ELR (cell line): ENCODE measurements around the gene KCNC2.
A peak's percentile ranks its signal among the peaks of the same experiment; 100 is the strongest.

ENCODE experiments used
- DNase-seq: peaks from one replicate; pipeline ENCODE4 v3.0.0-alpha.2; 2015; ENCODE audit warnings: low read depth

Gene KCNC2

DNA sequence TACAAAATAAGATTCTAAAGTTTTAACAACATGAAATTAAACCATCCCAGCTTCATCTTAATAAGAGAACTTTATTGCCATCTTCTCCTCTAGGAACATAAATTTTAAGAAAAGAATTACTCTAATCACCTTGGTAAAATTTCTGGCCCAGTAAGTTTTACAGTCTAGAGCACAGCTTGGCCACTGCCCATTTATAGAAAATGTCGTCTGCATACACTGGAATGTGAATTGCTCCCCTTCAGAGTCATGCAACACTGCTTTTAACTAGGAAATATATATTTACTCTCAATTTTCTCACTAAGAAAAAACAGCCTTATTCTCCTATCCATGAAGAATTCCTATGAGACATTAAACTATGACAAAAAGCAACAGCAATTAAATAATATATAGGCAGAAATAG lies 48.2 kb downstream of the KCNC2 start:
- DNase-seq: no peak

DNA sequence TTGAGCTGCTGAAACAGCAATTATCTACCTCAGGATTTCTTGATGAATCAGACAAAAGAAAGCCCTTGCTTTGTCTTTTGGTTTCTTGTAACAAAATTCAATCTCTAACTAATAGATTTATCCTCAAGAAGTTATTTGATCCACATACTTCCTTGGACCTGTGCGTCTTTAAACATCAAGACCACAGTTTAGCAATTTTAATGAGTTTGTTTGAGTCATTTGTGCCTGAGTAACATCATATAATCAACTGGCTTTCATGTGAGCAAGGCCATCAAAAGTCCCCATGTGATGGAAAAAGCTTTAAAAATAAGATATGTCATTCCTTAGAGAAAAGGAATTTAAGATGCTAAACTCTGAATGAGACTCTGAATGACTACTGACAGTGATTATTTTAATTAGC lies 52.3 kb downstream of the KCNC2 start:
- no peak for DNase-seq

DNA sequence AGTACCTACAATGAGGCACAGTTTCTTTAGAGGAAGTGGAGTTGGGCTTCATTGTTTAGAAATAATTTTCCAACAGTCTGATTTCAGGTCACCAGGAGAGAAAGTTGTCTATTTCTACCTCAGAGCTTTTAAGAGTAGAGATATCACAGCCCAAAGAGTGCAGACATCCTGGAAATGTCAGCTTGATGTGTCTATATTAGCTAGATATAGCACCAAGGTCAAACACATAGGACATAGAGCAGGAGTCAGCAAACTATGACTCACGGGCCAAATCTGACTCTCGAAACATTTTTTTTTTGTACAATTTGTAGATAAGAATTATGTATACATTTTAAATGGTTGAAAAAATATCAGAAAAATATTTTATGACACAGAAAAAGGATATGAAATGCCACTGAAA lies 53.7 kb downstream of the KCNC2 start:
- peak; percentile 6 for DNase-seq

DNA sequence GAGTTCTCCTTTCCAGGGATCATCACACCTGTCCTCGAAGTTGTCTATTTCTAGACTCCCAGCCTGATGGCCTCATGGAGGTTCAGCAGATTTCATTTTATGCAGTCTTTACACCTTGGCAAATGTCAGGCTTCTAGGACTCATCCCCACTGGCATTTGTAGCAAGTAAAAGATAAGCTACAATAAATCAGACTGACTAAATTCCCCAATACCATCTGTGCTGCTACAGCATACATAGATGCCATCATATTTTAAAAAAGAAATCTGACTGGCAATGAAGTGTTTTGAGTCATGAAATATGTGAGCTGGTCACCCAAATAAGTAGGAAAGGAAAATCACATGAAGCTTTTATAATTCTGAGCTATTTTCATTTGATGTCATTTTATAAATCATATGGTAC lies 55.3 kb downstream of the KCNC2 start:
- no peak for DNase-seq

DNA sequence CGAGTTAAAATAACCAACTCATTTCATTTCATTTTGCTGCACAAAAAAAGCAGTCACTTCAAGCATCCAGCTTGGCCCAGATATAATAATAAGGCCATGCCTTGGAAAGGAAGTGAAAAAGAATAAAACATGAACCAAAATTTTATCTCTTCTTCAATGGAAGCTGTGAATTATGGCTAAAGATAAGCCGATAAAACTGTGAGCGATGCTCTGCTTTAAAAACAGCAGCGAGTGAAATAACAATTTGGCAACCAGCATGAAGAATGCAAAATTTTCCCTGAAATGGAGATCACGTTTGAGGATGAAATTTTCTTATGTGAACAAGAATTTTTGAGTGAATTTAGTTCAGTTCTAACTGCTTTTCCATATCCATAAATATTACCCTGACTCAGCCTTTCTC lies 70.4 kb downstream of the KCNC2 start:
- no peak for DNase-seq

DNA sequence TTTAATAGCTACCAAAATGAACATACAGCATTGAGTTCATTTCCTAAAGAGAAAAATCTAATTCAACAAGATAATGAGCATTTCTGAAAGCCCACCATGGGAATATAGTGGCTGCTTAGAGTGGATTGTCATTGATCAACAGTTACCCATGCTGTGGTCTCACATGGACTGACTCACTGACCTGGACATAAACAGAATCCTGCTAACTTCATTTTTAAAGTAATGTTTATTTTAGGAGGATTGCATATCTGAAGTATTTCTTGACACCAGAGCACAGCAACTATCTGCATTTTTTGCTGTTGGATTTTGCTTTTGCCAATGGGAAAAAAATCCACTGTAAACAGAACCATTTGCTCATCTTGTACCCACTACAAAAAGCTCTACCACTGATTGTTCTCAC lies 71.7 kb downstream of the KCNC2 start:
- peak; percentile 59 for DNase-seq

DNA sequence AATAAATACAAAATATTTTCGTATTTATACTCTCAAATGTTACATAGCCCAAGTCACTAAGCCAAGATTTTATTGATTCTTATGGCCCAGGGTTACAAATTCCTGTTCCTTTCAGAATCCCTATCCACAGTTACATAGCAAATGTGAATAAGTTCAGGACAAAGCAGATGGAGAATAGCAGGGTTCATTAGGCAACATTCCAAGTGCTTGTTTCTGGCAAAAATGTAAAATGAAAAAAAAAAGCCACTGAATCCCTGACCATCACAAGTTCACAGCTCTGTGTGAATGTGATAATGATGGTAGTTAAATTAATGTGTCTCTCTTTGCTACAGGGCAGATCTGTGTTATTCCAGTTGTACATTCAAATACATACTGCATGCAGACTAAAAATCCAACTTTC lies 74.6 kb downstream of the KCNC2 start:
- DNase-seq: no peak

DNA sequence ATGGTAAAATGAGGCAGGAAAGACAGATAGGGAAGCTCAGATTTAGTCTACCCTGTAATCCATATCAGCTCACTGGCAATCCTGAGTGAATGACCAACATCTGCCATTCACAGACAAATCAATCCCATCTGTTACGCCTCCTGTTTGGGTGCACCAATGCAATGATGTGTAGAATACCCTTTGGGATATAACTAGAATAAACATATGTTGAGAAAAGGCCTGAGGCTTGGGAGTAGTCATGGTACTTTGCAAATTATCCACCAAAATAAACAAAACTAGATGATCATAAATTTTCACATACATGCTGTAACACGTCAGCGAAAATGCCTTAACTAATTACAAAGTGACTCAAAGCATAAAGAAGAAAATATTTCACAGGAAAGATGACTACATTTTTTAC lies 78.8 kb downstream of the KCNC2 start:
- peak; percentile 56 for DNase-seq

DNA sequence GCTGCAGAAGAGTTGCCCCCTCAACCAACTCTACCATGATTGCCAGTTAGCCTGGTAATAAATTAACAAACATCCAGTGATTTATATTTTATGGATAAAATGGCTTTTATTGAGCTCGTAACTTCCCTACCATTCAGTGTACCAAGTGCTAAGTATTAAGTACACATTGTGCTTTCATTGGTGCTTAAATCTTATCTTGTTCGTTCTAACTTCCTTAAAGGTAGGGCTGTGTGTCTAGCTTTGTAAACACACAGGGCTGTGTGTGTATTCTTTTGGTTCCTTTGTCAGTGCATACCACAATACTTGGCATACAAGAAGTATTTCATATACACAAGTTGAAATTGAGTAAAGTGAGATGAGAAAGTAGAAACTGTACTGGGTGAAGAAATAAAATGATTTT lies 80.4 kb downstream of the KCNC2 start:
- no peak for DNase-seq

DNA sequence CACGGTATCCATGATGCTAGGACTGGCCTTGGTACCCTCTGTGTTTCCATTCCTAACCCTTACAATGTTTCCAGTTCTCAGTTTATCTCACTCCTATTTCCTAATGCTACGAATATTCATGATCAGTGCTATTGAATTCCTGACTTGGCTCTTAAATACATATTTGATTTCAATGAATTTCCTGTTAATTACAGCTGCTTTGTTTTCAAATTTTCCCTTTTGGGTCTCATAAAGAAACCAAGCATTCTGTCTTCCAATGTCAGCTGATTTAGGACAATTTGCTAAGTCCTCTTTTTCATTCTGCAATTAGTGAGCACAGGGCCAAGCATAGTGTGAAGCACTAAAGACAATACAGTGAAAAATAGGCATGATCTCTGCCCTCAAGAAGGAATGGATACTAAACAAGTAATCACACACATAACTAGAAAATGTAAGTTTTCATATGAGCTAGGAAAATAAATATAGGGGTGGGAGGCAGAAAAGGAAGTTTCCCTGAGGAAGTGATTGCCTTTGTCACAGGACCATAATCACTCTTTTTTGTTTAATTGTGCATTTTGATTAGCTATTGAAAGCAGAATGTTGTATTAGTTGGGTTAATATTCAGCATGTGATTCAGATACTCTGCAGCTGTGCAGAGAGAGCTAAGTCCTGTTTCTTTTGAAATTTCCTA lies 88.5 kb downstream of the KCNC2 start:
- no peak for DNase-seq

DNA sequence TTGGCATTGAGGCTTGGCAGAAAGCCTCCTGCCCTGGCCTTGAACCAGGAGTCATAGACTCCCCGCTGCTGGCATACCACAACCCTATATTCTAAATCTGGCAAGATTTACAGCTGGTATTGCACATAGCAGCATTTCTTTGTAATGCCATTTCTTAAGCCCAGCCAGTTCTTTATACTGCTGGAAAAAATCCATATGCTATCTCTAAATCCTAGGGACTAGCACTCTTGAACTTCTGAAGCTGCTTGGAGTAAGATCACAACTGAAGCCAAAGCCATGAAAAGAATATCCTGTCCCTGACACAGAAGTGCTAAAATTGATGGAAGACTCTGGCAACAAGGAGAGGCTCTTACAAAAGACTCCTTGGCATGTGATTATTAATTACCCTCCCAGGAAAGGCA lies 89.3 kb downstream of the KCNC2 start:
- no peak for DNase-seq

DNA sequence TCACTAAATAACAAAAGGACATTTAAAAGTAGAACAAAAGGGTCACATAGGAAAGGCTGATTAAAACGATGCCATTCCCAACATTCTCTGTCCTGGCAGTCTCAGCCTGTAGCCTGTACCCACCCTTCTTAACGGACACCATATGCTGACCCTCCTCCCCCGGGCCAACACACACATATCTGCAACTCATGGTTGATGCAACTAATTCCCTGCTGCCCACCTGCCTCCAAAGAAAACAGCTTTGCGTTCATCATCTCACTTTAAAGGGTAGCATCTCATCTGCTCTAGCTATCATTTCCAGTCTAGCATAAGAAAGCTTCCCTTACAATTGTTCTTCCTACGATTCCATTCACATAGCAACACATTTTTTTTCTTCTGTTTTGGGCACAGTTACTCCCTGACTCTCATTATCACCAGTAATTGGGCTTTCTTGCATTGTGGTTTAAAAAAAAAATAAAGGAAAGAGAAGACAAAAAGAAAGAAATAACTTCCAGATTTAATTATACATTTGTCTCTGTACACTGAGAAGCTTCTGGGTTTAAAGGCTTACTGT lies 92.9 kb downstream of the KCNC2 start:
- no peak for DNase-seq

DNA sequence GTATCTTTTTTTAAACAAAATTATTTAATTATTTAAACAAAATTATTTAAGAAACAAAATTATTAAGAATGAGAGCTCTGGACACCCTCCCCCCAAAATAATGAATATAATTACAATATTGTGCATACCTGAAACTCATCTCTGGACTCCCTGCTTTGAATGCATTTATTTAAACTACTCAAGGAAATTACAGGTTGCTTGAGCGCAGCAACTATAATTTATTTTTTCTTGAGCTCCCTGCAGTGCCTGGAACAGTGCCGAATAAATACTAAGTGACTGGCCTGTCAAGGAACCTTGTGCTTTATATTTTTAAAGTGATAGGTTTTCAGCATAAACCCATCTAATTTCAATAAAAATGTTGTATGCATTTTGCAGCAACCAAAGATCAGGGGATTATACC lies 93.9 kb downstream of the KCNC2 start:
- DNase-seq: no peak

DNA sequence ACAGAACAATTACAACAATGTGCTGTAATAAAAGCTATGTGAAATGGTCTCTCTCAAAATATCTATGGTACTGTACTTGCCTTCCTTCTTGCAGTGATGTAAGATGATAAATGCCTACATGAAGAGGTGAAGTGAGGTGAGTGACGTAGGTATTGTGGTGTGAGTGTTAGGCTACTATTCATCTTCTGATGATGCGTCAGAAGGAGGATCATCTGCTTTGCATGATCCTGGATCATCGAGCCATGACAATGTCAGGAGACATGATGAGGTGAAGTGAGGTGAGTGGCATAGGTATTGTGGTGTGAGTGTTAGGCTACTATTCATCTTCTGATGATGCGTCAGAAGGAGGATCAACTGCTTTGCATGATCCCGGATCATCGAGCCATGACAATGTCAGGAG lies 105.8 kb downstream of the KCNC2 start:
- DNase-seq: no peak

DNA sequence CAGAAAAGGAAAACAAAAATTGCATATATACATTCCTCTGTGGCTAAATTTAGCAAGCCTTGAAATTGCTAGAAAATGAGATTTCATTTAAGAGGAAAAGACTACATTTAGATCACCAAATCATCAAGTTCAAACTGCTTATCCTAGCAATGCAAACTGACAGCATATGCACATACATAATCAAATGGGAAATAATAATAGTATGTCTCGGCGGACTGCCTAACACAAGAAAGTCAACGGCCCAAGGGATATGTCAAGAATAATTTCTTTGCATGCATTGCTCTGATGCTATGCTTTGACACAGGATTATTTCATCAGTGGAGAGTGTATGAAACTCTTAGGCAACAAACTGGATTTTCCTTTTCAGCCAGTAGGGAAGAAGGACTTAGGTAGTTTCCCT lies 107.9 kb downstream of the KCNC2 start:
- DNase-seq: no peak

DNA sequence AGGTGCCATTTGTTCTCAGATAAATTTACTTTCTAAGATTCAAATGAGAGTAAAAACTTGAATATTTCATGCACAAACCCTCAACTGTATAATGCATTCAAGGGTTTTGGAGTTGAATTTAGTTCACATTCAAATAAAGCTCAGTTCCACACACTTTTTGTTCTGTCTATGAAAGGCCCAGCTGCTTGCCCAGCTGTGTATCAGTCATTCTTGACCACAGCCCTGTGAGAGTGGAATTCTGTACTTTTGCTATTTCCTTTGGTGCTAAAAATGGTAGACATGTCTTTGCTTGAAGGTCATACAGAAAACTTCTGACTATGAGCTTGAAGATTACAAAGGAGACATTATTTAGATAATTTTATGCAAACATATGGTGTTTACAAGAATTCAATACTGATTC lies 110.4 kb downstream of the KCNC2 start:
- peak; percentile 10 for DNase-seq

DNA sequence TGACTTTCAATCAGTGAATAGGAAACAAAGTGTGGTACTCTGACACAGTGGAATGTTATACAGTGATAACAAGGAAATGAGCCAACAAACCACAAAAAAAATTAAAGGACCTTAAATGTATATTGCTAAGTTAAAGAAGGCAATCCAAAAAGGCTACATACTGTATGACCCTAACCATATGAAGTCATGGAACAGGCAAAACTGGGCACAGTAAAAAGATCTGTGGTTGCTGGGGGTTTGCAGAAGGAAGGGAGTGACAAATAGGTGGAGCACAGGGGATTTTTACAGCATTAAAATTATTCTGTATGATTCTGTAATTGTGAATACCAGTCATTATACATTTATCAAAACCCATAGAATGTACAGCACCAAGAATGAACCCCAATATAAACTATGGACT lies 112.6 kb downstream of the KCNC2 start:
- DNase-seq: peak; percentile 48

DNA sequence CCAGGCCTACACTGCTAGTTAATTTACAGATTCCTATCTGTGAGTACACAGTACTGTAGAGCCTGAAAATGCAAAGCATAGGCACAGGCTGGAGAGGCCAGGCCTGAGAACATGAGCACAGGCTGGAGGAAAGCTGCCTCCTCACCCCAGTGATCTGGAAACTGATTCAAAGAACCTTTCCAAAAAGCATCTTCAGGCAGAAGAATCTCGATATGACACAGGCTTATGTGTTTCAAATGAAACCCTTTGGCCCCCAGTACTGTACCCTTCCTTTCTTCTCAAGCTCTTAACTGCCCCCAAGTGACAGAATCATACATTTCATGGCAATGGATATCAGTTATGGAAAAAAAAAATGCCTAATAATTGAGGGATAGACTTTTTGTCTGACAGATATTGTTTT lies 122.0 kb downstream of the KCNC2 start:
- peak; percentile 55 for DNase-seq

DNA sequence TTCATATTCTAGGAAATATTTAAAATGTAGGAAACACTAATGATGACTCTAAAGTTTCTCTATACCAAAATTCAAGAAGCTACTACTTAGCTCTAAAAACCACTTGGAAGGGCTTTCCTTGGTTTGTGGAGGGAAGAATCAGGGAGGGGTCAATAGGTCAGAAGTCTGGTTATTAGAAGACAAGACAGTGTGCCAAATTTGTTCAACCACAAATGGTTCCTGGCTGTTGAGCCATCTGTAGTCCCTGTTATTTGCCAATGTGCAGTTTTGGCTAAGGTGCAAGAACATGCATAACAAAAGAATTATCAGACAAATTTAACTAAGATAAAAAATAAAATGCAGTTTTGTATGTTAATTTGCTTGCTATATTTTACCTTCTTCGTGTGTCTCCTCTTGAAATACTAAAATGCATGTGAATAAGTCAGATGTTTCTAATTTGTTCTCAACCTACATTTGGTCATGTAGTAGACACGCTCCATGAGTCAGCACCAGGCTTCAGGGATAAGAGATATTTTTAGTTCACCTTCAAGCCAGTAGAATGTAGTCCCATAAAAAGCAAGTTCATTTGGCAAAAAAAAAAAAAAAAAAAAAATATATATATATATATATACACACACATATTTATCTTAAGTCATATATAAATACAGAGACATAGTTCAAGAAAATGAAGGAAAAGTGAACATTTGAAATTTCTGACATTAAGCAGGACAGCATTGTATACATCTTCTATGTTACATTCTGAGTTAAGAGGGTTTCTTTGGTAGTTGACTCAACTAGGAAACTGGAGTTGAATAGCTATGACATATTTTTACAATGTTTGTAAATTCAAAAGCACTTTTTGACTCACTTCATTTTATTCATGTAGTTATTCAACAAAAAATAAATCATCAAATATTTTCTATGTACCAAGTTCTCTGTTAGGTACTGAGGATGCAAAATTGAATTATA lies 123.3 kb downstream of the KCNC2 start:
- DNase-seq: peak; percentile 32

DNA sequence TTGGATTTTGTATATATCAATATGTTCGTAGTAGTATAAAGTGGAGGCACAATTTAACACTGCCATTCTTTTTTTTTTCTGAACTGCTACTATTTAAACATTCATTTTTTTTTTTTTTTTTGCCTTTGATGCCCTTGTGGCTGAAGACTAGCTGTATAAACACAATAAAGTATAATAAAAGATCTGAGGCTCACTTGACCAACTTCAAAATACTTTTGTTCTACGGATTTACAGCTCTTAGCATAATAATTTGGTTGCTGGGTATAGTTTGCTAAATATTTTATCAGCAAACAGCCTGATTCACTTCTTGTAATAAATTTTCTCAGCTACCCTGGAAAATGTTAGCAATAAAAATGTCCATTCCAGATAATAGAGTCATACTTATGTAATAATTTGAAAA lies 128.3 kb downstream of the KCNC2 start:
- no peak for DNase-seq

DNA sequence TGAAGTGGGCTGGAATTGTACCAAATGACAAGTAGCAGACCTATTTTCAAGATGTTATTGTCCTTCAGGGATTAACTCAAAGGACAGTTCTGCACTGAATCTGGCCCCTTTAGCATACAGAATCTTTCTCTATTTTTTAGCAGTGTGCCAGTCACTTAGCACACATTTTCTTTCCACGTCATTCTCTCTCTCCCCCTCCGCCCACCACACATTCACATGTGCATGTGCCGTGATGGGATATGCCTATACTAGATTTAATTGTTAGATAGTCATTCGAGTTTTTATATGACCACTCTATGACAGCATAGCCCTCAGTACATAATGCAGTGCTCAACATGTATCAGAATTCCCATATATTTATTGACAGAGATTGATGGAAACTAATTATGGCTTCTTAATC lies 129.1 kb downstream of the KCNC2 start:
- DNase-seq: peak; percentile 4

DNA sequence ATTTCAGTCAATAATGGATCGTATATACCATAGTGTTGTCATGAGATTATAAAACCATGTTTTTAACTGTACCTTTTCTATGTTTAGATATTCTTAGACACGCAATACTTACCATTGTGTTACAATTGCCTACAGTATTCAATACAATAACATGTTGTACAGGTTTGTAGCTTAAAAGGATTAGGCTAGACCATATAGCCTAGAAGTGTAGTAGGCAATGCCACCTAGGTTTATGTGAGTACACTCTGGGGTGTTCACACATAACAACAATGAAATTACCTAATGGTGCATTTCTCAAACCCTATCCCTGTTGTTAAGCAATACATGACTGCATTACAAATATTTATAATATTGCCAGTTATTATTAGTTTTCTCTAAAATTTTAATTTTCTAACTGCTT lies 144.2 kb downstream of the KCNC2 start:
- no peak for DNase-seq

DNA sequence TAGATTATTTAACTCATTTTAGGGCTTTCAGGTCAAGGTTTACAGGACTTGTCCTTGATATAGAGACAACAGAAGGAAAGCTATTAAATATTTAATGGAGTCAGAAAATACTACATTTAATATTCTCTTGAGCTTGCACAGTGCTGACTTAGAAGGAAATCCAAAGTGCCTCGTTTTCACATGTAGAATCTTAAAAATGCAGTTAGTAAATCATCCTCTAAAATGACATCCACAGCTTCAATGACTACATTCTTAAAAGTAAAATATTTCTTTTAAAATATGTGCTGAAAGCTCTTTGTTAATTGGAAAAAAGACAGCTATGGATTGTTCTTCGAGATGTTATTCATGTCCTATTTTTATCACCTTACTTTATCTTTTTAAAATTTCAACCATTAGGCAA lies 146.9 kb downstream of the KCNC2 start:
- no peak for DNase-seq
